GM21723 (cell line): Measurements from ENCODE around the gene TBC1D3C.
"Not testable (repeated sequence)": the region's sequence is repeated elsewhere in the genome, so short reads cannot be mapped to it uniquely, and the experiment has no call there.

Experiments
- ATAC-seq: cut with Tn5 transposase; IDR thresholded peaks from one replicate; pipeline ENCODE4 v1.9.1; 2021; ENCODE audit warnings: mild to moderate bottlenecking, moderate library complexity; ENCODE audit not compliant: unreplicated experiment

TBC1D3C gene

GRCh38 chr17:38068534-38068933, at the start of gene TBC1D3C:
TSS of gene TBC1D3C (minus strand) at chr17:38068634. CDS start at chr17:38067066, 1,568 bp downstream.
- not testable (repeated sequence) for ATAC-seq

DNA sequence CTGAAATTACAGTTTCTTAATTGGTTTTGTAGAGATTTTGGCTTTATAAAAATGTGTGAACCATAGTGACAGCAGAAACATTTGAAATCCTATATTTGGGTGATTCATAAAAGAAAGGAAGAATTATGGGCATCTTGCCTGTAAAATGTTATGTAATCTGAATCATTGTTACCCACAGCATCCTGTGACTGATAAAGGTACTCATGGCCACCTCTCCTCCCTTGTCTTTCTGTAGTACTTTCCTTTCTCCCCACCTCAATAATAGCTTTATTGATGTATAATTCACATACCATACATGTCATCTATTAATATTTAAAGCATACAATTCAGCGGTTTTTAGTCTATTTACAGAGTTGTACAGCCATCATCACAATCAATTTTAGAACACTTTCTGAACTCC, 30.8 kb upstream of the TBC1D3C start:
- not testable (repeated sequence) for ATAC-seq

DNA sequence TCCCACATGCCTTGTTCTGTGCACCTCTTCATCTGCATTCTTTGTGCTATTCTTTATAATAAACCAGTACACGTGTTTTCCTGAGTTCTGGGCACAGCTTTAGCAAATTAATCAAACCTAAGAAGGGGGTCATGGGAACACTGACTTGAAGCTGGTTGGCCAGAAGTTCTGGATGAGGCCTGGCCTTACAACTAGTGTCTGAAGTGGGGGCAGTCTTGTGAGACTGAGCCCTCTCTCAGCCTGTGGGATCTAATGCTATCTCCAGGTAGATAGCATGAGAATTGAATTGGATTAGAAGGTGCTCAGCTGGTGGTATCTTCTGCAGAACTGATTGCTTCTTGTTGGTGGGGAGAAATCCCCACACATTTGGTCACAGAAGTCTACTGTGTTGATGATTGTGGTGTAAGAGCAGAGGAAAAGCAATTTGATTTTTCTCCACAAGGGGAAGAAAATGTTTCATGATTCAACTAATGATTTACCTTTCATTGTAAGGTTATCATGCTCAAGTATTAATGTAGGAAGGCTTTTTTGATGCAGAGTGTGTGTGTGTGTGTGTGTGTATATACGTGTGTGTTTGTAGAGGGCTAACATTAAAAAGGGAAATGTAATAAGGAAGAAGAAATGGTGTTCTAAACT, 25.7 kb upstream of the TBC1D3C start:
- not testable (repeated sequence) for ATAC-seq

DNA sequence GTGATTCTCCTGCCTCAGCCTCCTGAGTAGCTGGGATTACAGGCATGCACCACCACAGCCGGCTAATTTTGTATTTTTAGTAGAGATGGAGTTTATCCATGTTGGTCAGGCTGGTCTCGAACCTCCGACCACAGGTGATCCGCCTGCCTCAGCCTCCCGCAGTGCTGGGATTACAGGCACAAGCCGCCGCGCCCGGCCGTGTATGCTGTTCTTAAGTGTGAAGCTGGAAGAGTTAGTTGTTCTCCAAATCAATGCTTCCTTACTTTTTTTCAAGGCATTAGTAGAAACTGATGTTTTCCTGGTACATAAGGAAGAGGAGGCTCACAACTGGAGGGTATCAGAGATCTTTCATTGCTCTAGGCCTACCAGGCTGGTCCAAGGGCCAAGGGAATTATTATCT, 19.7 kb upstream of the TBC1D3C start:
- ATAC-seq: not testable (repeated sequence)

GRCh38 chr17:38087344-38087743, 18.9 kb upstream of the TBC1D3C start:
- not testable (repeated sequence) for ATAC-seq
